Aorta (tissue), 5 donors: ENCODE data around the gene CACNA1B. TPM values are rescaled to one million over a fixed set of nuclear protein-coding genes. Genes with fewer than 3 reads are reported as not detected.

ENCODE experiments used
- ATAC-seq: fragments of 200-7000 bp; cut with Tn5 transposase; one replicate; pipeline ENCODE4 v1.9.1; 2022; ENCODE audit warnings: moderate library complexity; ENCODE audit not compliant: low FRiP score
- DNase-seq, 2 donors: peaks; one replicate each; pipeline ENCODE4 v3.0.0-alpha.2; 2020
- H3K27ac ChIP-seq, 2 donors: one replicate each; pipeline ENCODE4 v1.5.1; 2013; ENCODE audit warnings: low read length in 2 of 2, mild to moderate bottlenecking in 2 of 2, moderate library complexity in 2 of 2, control low read depth in 1 of 2, inconsistent platforms in 1 of 2, low read depth in 1 of 2
- H3K27me3 ChIP-seq, 2 donors: one replicate each; pipeline ENCODE4 v1.6.1; 2013; ENCODE audit warnings: control low read depth in 1 of 2, low read length in 1 of 2, mild to moderate bottlenecking in 1 of 2, moderate library complexity in 1 of 2; ENCODE audit not compliant: insufficient read depth in 2 of 2, control insufficient read depth in 1 of 2
- H3K36me3 ChIP-seq, 2 donors: one replicate each; pipeline ENCODE4 v1.6.1; 2013; ENCODE audit warnings: control low read depth in 1 of 2, low read length in 1 of 2, mild to moderate bottlenecking in 1 of 2; ENCODE audit not compliant: insufficient read depth in 2 of 2, control insufficient read depth in 1 of 2
- H3K4me1 ChIP-seq, 2 donors: one replicate each; pipeline ENCODE4 v1.6.1; 2013; ENCODE audit warnings: low read length in 2 of 2, control low read depth in 1 of 2, mild to moderate bottlenecking in 1 of 2, moderate library complexity in 1 of 2; ENCODE audit not compliant: insufficient read depth in 2 of 2, control insufficient read depth in 1 of 2
- H3K4me3 ChIP-seq, 2 donors: one replicate each; pipeline ENCODE4 v1.5.1; 2013; ENCODE audit warnings: low read length in 2 of 2, control low read depth in 1 of 2, mild to moderate bottlenecking in 1 of 2
- H3K9me3 ChIP-seq: one replicate; pipeline ENCODE4 v1.6.1; 2013; ENCODE audit warnings: mild to moderate bottlenecking, low read length; ENCODE audit not compliant: control insufficient read depth
- WGBS, 2 donors: extraction: QIAGEN DNeasy Blood & Tissue Kit; methylation state at CpG; one replicate each; pipeline ENCODE4 v1.1.7; 2013; 5-methylcytosine and 5-hydroxymethylcytosine counted together
- intact Hi-C, 2 donors: fragments of 100-400 bp; cut with DNase I; formaldehyde crosslinking; loops; one replicate each; pipeline versions ENCODE4 v1.14.2 to v1.15.0; 2022
- polyA plus RNA-seq, 2 donors: library from polyadenylated mRNA; stranded (reverse); fragments of 200-250 nt; gene quantifications; one replicate each; pipeline ENCODE4 v1.2.3, GENCODE V29; 2013
- total RNA-seq, 2 donors: library from RNA; stranded (reverse); fragmentation: NEBNext Ultra II Directional; extraction: Animal tissue kit (Norgen Biotek cat#: 25700); gene quantifications; one replicate each; pipeline ENCODE4 v1.2.1, GENCODE V29; 2021
- donor health status: healthy with polysubstance abuse.
- donor health status: Bipolar disorder and iron deficiency.
- donor health status: DM: no; HTN: no; CAD: no.
- donor health status: DM: no; HTN: no; CAD: no.
- donor health status: DM: yes; HTN: yes; CAD: no.

Gene CACNA1B
- total and polyA plus RNA-seq, 4 donors, result under 0.01 to 0.05 (median 0.03) TPM; not detected in 1

GRCh38 chr9:138117101-138117750 is 239.6 kb downstream of the CACNA1B start:
- Histone ChIP-seq H3K4me1 (no peaks in the 10 kb centered on the region), H3K27ac (no peak overlapping the region), H3K36me3 (no peaks in the 10 kb centered on the region), H3K9me3 (no peaks in the 10 kb centered on the region), H3K27me3 (no peaks in the 10 kb centered on the region), H3K4me3 (no peak overlapping the region)
- ATAC-seq, result no peak
- intact Hi-C loops, result no loop called here
- WGBS, 2 donors, result 83 to 85% methylated on average over 14 of the region's 14 CpGs
- DNase-seq, result no peak

GRCh38 chr9:138117836-138118235 is 240.3 kb downstream of the CACNA1B start:
- H3K4me3 ChIP-seq, result no peak overlapping the region
- no peaks in the 10 kb centered on the region for H3K4me1 ChIP-seq
- no peaks in the 10 kb centered on the region for H3K36me3 ChIP-seq
- H3K27ac ChIP-seq, result no peak overlapping the region
- no peak for DNase-seq
- no peak for ATAC-seq
- H3K9me3 ChIP-seq, result no peaks in the 10 kb centered on the region
- H3K27me3 ChIP-seq, result no peaks in the 10 kb centered on the region
- intact Hi-C loops, result no loop called here
- 69 to 70% methylated on average over 6 of the region's 6 CpGs for WGBS, 2 donors

- Histone ChIP-seq H3K4me1 (no peaks in the 10 kb centered on the region), H3K4me3 (no peak overlapping the region), H3K9me3 (no peaks in the 10 kb centered on the region), H3K27ac (no peak overlapping the region), H3K36me3 (no peaks in the 10 kb centered on the region), H3K27me3 (no peaks in the 10 kb centered on the region)
- DNase-seq (no peak), ATAC-seq (no peak)
- 90 to 92% methylated on average over 14 of the region's 14 CpGs for WGBS, 2 donors
- intact Hi-C loops, result no loop called here
Measured at GRCh38 chr9:138118601-138119071, 241.1 kb downstream of the CACNA1B start.

- ATAC-seq (no peak), DNase-seq (no peak)
- H3K36me3 ChIP-seq, result no peaks in the 10 kb centered on the region
- H3K4me3 ChIP-seq, result no peak overlapping the region
- H3K9me3 ChIP-seq, result no peaks in the 10 kb centered on the region
- H3K4me1 ChIP-seq, result no peaks in the 10 kb centered on the region
- intact Hi-C loops, result no loop called here
- WGBS, 2 donors, result 88 to 90% methylated on average over 24 to 25 of the region's 25 CpGs
- no peak overlapping the region for H3K27ac ChIP-seq
- no peaks in the 10 kb centered on the region for H3K27me3 ChIP-seq
Measured at GRCh38 chr9:138119202-138120027, 241.8 kb downstream of the CACNA1B start.

GRCh38 chr9:138120072-138120471 is 242.5 kb downstream of the CACNA1B start:
- no peaks in the 10 kb centered on the region for H3K4me1 ChIP-seq
- H3K27ac ChIP-seq, result no peak overlapping the region
- DNase-seq (no peak), ATAC-seq (no peak)
- intact Hi-C loops, result no loop called here
- no peaks in the 10 kb centered on the region for H3K36me3 ChIP-seq
- H3K27me3 ChIP-seq, result no peaks in the 10 kb centered on the region
- no peaks in the 10 kb centered on the region for H3K9me3 ChIP-seq
- 89 to 95% methylated on average over 15 to 23 of the region's 23 CpGs for WGBS, 2 donors
- H3K4me3 ChIP-seq, result no peak overlapping the region

- intact Hi-C loops, result no loop called here
- no peak overlapping the region for H3K27ac ChIP-seq
- DNase-seq (no peak), ATAC-seq (no peak)
- no peaks in the 10 kb centered on the region for H3K36me3 ChIP-seq
- H3K9me3 ChIP-seq, result no peaks in the 10 kb centered on the region
- no peak overlapping the region for H3K4me3 ChIP-seq
- no peaks in the 10 kb centered on the region for H3K27me3 ChIP-seq
- no peaks in the 10 kb centered on the region for H3K4me1 ChIP-seq
- WGBS, 2 donors, result 92% methylated on average over 35 to 36 of the region's 36 CpGs
Measured at GRCh38 chr9:138120511-138121437, 243.2 kb downstream of the CACNA1B start.

- no peaks in the 10 kb centered on the region for H3K27me3 ChIP-seq
- ATAC-seq (no peak), DNase-seq (no peak)
- no peaks in the 10 kb centered on the region for H3K36me3 ChIP-seq
- WGBS, 2 donors, result 91 to 92% methylated on average over 32 of the region's 32 CpGs
- H3K27ac ChIP-seq, result no peak overlapping the region
- no peaks in the 10 kb centered on the region for H3K9me3 ChIP-seq
- no peaks in the 10 kb centered on the region for H3K4me1 ChIP-seq
- intact Hi-C loops, result no loop called here
- H3K4me3 ChIP-seq, result no peak overlapping the region
Measured at GRCh38 chr9:138121438-138122050, 244.0 kb downstream of the CACNA1B start.

GRCh38 chr9:138122201-138122600 is 244.6 kb downstream of the CACNA1B start:
- no peak overlapping the region for H3K4me3 ChIP-seq
- intact Hi-C loops, result no loop called here
- no peaks in the 10 kb centered on the region for H3K36me3 ChIP-seq
- no peak for DNase-seq
- H3K4me1 ChIP-seq, result no peaks in the 10 kb centered on the region
- ATAC-seq, result no peak
- no peaks in the 10 kb centered on the region for H3K27me3 ChIP-seq
- H3K27ac ChIP-seq, result no peak overlapping the region
- WGBS, 2 donors, result 84 to 89% methylated on average over 17 of the region's 17 CpGs
- H3K9me3 ChIP-seq, result no peaks in the 10 kb centered on the region
